ENCODE measurements around the gene HIGD1B. TPM values are rescaled to one million over a fixed set of nuclear protein-coding genes. Genes with fewer than 3 reads are reported as not detected.

HIGD1B gene
- total RNA-seq, 1 experiment from 2014 or later = not detected

- in situ Hi-C loops (cut with HindIII; ENCODE audit: low pct_unique_long_range_greater_than_20kb, low sequenced_read_pairs) = no loop called here
- H3K27ac ChIP-seq (ENCODE audit: low read length) = no peak overlapping the region
- H3K4me1 ChIP-seq (ENCODE audit: control insufficient read depth, insufficient read depth, low read length) = no peaks in the 10 kb centered on the region
- H3K27me3 ChIP-seq (ENCODE audit: control insufficient read depth, insufficient read depth, low read length) = no peaks in the 10 kb centered on the region
- no peak for TF ChIP-seq REST (IDR thresholded peaks at IDR 0.05; ENCODE audit: insufficient read depth in 1 of 2, low read depth in 2 of 2, low read length in 1 of 2)
- TF ChIP-seq POLR2AphosphoS5 (IDR thresholded peaks at IDR 0.05; ENCODE audit: low read depth, low read length) = no peak
- no peak for TF ChIP-seq TCF7L2 (IDR thresholded peaks at IDR 0.05; ENCODE audit: low read depth, low read length)
- TF ChIP-seq CTCF (IDR thresholded peaks at IDR 0.05) = no peak
- TF ChIP-seq SIN3A (IDR thresholded peaks at IDR 0.05; ENCODE audit: borderline replicate concordance, insufficient read depth, low read depth, low read length) = no peak
- intact Hi-C loops (cut with micrococcal nuclease; ENCODE audit: unreplicated experiment) = no loop called here
- peaks cover 6% of the 10 kb centered on the region; the same call in 1 of the 2 replicates for H3K36me3 ChIP-seq (ENCODE audit: control insufficient read depth, insufficient read depth, low read length)
- CTCF ChIA-PET = no interaction called here
- ATAC-seq (no peak), DNase-seq (ENCODE audit: low read depth, low spot score) (no peak)
- no peak overlapping the region for H3K4me3 ChIP-seq (ENCODE audit: low read depth in 2 of 2, low read length in 2 of 2)
- H3K9me3 ChIP-seq (ENCODE audit: control insufficient read depth, insufficient read depth, low read depth, low read length) = no peaks in the 10 kb centered on the region
- POLR2A ChIA-PET = no interaction called here
- BruUV-seq (replicated peaks) = no TSS peak
These were observed 47.0 kb downstream of the HIGD1B start for GRCh38 chr17:44894642-44895041.

- TF ChIP-seq CTCF (IDR thresholded peaks at IDR 0.05) = no peak
- TF ChIP-seq TCF7L2 (IDR thresholded peaks at IDR 0.05; ENCODE audit: low read depth, low read length) = no peak
- no peak for TF ChIP-seq POLR2AphosphoS5 (IDR thresholded peaks at IDR 0.05; ENCODE audit: low read depth, low read length)
- no peak for TF ChIP-seq REST (IDR thresholded peaks at IDR 0.05; ENCODE audit: insufficient read depth in 1 of 2, low read depth in 2 of 2, low read length in 1 of 2)
- no peak for TF ChIP-seq SIN3A (IDR thresholded peaks at IDR 0.05; ENCODE audit: borderline replicate concordance, insufficient read depth, low read depth, low read length)
- Histone ChIP-seq H3K27me3 (ENCODE audit: control insufficient read depth, insufficient read depth, low read length) (no peaks in the 10 kb centered on the region), H3K36me3 (ENCODE audit: control insufficient read depth, insufficient read depth, low read length) (peaks cover 6% of the 10 kb centered on the region; the same call in 1 of the 2 replicates), H3K27ac (ENCODE audit: low read length) (peak overlapping the region; percentile 90), H3K4me3 (ENCODE audit: low read depth in 2 of 2, low read length in 2 of 2) (peak overlapping the region; percentile 67 to 87), H3K4me1 (ENCODE audit: control insufficient read depth, insufficient read depth, low read length) (peaks cover 14% of the 10 kb centered on the region), H3K9me3 (ENCODE audit: control insufficient read depth, insufficient read depth, low read depth, low read length) (no peaks in the 10 kb centered on the region)
- POLR2A ChIA-PET = no interaction called here
- ATAC-seq (no peak), DNase-seq (ENCODE audit: low read depth, low spot score) (no peak)
- CTCF ChIA-PET = interaction anchor here (0.6 kb wide), 1 partner anchor 20 kb away, joined by 4 read pairs; no protein-coding TSS in a partner anchor
- in situ Hi-C loops (cut with HindIII; ENCODE audit: low pct_unique_long_range_greater_than_20kb, low sequenced_read_pairs) (no loop called here), intact Hi-C loops (cut with micrococcal nuclease; ENCODE audit: unreplicated experiment) (no loop called here)
- BruUV-seq (replicated peaks) = TSS peak; percentile 97
These were observed 51.0 kb downstream of the HIGD1B start for GRCh38 chr17:44898768-44899073.

All from Panc1 (cell line).